ENCODE measurements around the gene FOXN4. TPM values are rescaled to one million over a fixed set of nuclear protein-coding genes. Genes with fewer than 3 reads are reported as not detected.

Gene FOXN4
- total RNA-seq, 4 donors from 2014 or later = not detected

GRCh38 chr12:109281452-109281851 lies 27.6 kb downstream of the FOXN4 start:
- Histone ChIP-seq H3K27me3 (no peaks in the 10 kb centered on the region), H3K27ac (no peak overlapping the region), H3K9me3 (no peaks in the 10 kb centered on the region), H3K4me3 (no peak overlapping the region), H3K4me1 (no peaks in the 10 kb centered on the region), H3K36me3 (no peaks in the 10 kb centered on the region)
- ATAC-seq (no peak), DNase-seq (no peak)
- no peak for TF ChIP-seq CTCF (IDR thresholded peaks at IDR 0.05 in 4 of 5, conservative IDR thresholded peaks at IDR 0.05 in 1 of 5)
- intact Hi-C loops (cut with DNase I; ENCODE audit: low total_unique reads) = no loop called here
- in situ Hi-C loops (cut with MboI; ENCODE audit: low sequenced_read_pairs in 4 of 4) = no loop called here

- in situ Hi-C loops (cut with MboI; ENCODE audit: low sequenced_read_pairs in 4 of 4) = no loop called here
- DNase-seq (no peak), ATAC-seq (no peak)
- Histone ChIP-seq H3K4me1 (no peaks in the 10 kb centered on the region), H3K27ac (no peak overlapping the region), H3K9me3 (no peaks in the 10 kb centered on the region), H3K4me3 (no peak overlapping the region), H3K27me3 (no peaks in the 10 kb centered on the region), H3K36me3 (no peaks in the 10 kb centered on the region)
- intact Hi-C loops (cut with DNase I; ENCODE audit: low total_unique reads) = no loop called here
- TF ChIP-seq CTCF (IDR thresholded peaks at IDR 0.05 in 4 of 5, conservative IDR thresholded peaks at IDR 0.05 in 1 of 5) (no peak), POLR2A (IDR thresholded peaks at IDR 0.05) (no peak)
These were observed 29.6 kb downstream of the FOXN4 start for GRCh38 chr12:109279525-109279924.

GRCh38 chr12:109278912-109279311 lies 30.2 kb downstream of the FOXN4 start:
- Histone ChIP-seq H3K36me3 (no peaks in the 10 kb centered on the region), H3K4me1 (no peaks in the 10 kb centered on the region), H3K4me3 (no peak overlapping the region), H3K27me3 (no peaks in the 10 kb centered on the region), H3K27ac (no peak overlapping the region), H3K9me3 (no peaks in the 10 kb centered on the region)
- in situ Hi-C loops (cut with MboI; ENCODE audit: low sequenced_read_pairs in 4 of 4) = no loop called here
- intact Hi-C loops (cut with DNase I; ENCODE audit: low total_unique reads) = no loop called here
- peak in 1 of 2 donors; percentile 2 for ATAC-seq
- no peak for DNase-seq
- TF ChIP-seq POLR2A (IDR thresholded peaks at IDR 0.05) (no peak), CTCF (IDR thresholded peaks at IDR 0.05 in 4 of 5, conservative IDR thresholded peaks at IDR 0.05 in 1 of 5) (no peak)

GRCh38 chr12:109277899-109278762 lies 31.0 kb downstream of the FOXN4 start:
- H3K9me3 ChIP-seq = no peaks in the 10 kb centered on the region
- H3K36me3 ChIP-seq = no peaks in the 10 kb centered on the region
- DNase-seq = peak in 1 of 2 donors; percentile 42
- peak overlapping the region in 2 of 4 donors; percentile 3 to 12 for H3K27ac ChIP-seq
- no peaks in the 10 kb centered on the region for H3K27me3 ChIP-seq
- ATAC-seq = peak; percentile 20 to 21
- intact Hi-C loops (cut with DNase I; ENCODE audit: low total_unique reads) (no loop called here), in situ Hi-C loops (cut with MboI; ENCODE audit: low sequenced_read_pairs in 4 of 4) (no loop called here)
- TF ChIP-seq POLR2A (IDR thresholded peaks at IDR 0.05) (no peak), CTCF (IDR thresholded peaks at IDR 0.05 in 4 of 5, conservative IDR thresholded peaks at IDR 0.05 in 1 of 5) (peak in 1 of 5 experiments; percentile 3)
- H3K4me3 ChIP-seq = no peak overlapping the region
- H3K4me1 ChIP-seq = no peaks in the 10 kb centered on the region

Data from gastrocnemius medialis (tissue), 4 donors.